Fibroblast of pulmonary artery (primary cell): ENCODE results near the gene PRKCE.

ENCODE experiments used
- DNase-seq: peaks from one replicate; pipeline ENCODE4 v3.0.0-alpha.2; 2010; ENCODE audit warnings: low read depth
- H3K4me3 ChIP-seq: replicated peaks from 2 replicates; pipeline ENCODE4 v1.5.1; 2011; ENCODE audit warnings: low read depth, mild to moderate bottlenecking, control low read depth, low read length, moderate library complexity
- CTCF ChIP-seq: IDR thresholded peaks from 2 replicates; pipeline ENCODE4 v1.5.1; 2011; ENCODE audit warnings: mild to moderate bottlenecking, control low read depth, low read length, inconsistent platforms; ENCODE audit errors: missing control alignments

The PRKCE gene

GRCh38 chr2:46025676-46026075 is 374.2 kb downstream of the PRKCE start:
- DNase-seq = no peak
- H3K4me3 ChIP-seq = no peak overlapping the region
- no peak for TF ChIP-seq CTCF

GRCh38 chr2:46026431-46026830 is 375.0 kb downstream of the PRKCE start:
- no peak for DNase-seq
- no peak overlapping the region for H3K4me3 ChIP-seq
- TF ChIP-seq CTCF = no peak

- peak; percentile 64 for DNase-seq
- no peak overlapping the region for H3K4me3 ChIP-seq
- TF ChIP-seq CTCF = peak; percentile 17
These were observed 377.9 kb downstream of the PRKCE start for GRCh38 chr2:46029332-46029811.

GRCh38 chr2:46030330-46030729 is 378.9 kb downstream of the PRKCE start:
- no peak for TF ChIP-seq CTCF
- no peak overlapping the region for H3K4me3 ChIP-seq
- DNase-seq = no peak

GRCh38 chr2:46032161-46032813 is 380.8 kb downstream of the PRKCE start:
- H3K4me3 ChIP-seq = no peak overlapping the region
- no peak for DNase-seq
- no peak for TF ChIP-seq CTCF

GRCh38 chr2:46032996-46033395 is 381.5 kb downstream of the PRKCE start:
- no peak overlapping the region for H3K4me3 ChIP-seq
- DNase-seq = no peak
- TF ChIP-seq CTCF = no peak

- DNase-seq = no peak
These were observed 383.1 kb downstream of the PRKCE start for GRCh38 chr2:46034535-46034934.

More at GRCh38 chr2:46034535-46034934, 383.1 kb downstream of the PRKCE start:
- no peak overlapping the region for H3K4me3 ChIP-seq
- no peak for TF ChIP-seq CTCF
